SK-MEL-5 (cell line): ENCODE data around the gene GALR1. TPM values are rescaled to one million over a fixed set of nuclear protein-coding genes. Genes with fewer than 3 reads are reported as not detected.
"Not testable (repeated sequence)": the region's sequence is repeated elsewhere in the genome, so short reads cannot be mapped to it uniquely, and the experiment has no call there.

Source experiments
- DNase-seq: peaks from one replicate; pipeline ENCODE4 v3.0.0-alpha.2; 2016; ENCODE audit warnings: low read depth, low spot score
- in situ Hi-C: cut with HindIII; loops from 2 replicates; pipeline ENCODE4 v1.10.0; 2016; ENCODE audit warnings: low sequenced_read_pairs, high pct_unique_total_duplicates, low pct_unique_long_range_greater_than_20kb
- total RNA-seq: library from RNA; depleted of rRNA; stranded (reverse); fragments of >200 nt; shearing (Covaris generic); gene quantifications from 2 replicates; pipeline ENCODE4 v1.2.3, GENCODE V29; 2014

The GALR1 gene
- total RNA-seq, 1 experiment from 2014 or later, result not detected

GRCh38 chr18:77234504-77235365, 14.9 kb upstream of the GALR1 start:
- in situ Hi-C loops, result no loop called here
- DNase-seq, result no peak

- in situ Hi-C loops, DNase-seq: not testable (repeated sequence)
Observed at GRCh38 chr18:77239285-77239684, 10.4 kb upstream of the GALR1 start.

GRCh38 chr18:77248873-77249568, 627 bp upstream of the GALR1 start:
- DNase-seq, result no peak
- in situ Hi-C loops, result no loop called here

- in situ Hi-C loops, result no loop called here
- no peak for DNase-seq
Observed at GRCh38 chr18:77250501-77250925, 865 bp downstream of the GALR1 start.

GRCh38 chr18:77250926-77251729, 1.5 kb downstream of the GALR1 start:
- DNase-seq, result no peak
- in situ Hi-C loops, result no loop called here

- in situ Hi-C loops, result no loop called here
Observed at GRCh38 chr18:77251730-77252050, 2.0 kb downstream of the GALR1 start.

GRCh38 chr18:77254711-77255405, 5.2 kb downstream of the GALR1 start:
- no peak for DNase-seq
- in situ Hi-C loops, result no loop called here

More at GRCh38 chr18:77251730-77252050, 2.0 kb downstream of the GALR1 start:
- DNase-seq, result no peak

- no peak for DNase-seq
- in situ Hi-C loops, result no loop called here
Observed at GRCh38 chr18:77255426-77256105, 5.9 kb downstream of the GALR1 start.

- DNase-seq, result no peak
- in situ Hi-C loops, result no loop called here
Observed at GRCh38 chr18:77262643-77263465, 13.2 kb downstream of the GALR1 start.

- in situ Hi-C loops, result no loop called here
- DNase-seq, result no peak
Observed at GRCh38 chr18:77263466-77263763, 13.8 kb downstream of the GALR1 start.

- in situ Hi-C loops, result no loop called here
- DNase-seq, result no peak
Observed at GRCh38 chr18:77267969-77268368, 18.3 kb downstream of the GALR1 start.

- DNase-seq, result no peak
- in situ Hi-C loops, result no loop called here
Observed at GRCh38 chr18:77268456-77268855, 18.8 kb downstream of the GALR1 start.

- no peak for DNase-seq
- in situ Hi-C loops, result no loop called here
Observed at GRCh38 chr18:77271576-77272481, 22.2 kb downstream of the GALR1 start.

GRCh38 chr18:77290841-77291240, 41.2 kb downstream of the GALR1 start:
- in situ Hi-C loops, DNase-seq: not testable (repeated sequence)

- no peak for DNase-seq
- in situ Hi-C loops, result no loop called here
Observed at GRCh38 chr18:77298172-77298571, 48.5 kb downstream of the GALR1 start.

GRCh38 chr18:77299706-77300105, 50.1 kb downstream of the GALR1 start:
- in situ Hi-C loops, result no loop called here
- DNase-seq, result no peak
